Fibroblast of skin of abdomen (primary cell): Measurements from ENCODE around the gene CLDN6.

Experiments used
- DNase-seq: peaks from one replicate; pipeline ENCODE4 v3.0.0-alpha.2; 2013

Gene CLDN6

DNA sequence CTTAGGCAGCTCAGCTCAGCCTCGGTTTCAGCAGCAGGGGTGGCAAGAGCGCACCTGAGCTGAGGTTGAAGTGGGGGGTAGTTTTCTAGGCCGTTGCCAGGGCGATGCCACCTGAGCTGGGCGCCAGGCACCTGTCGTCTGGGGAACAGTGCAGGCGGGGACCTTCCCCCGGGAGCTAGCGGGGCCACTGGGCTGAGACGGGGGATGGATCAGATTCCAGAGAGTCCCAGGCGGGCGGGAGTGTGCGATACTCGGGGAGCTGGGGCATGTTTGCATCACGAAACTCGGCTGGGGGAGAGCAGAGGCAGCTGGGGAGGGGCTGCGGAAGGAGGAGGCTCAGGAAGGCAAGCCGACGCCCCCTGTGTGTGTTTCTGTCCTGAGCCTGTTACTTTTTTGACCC lies 5.7 kb downstream of the CLDN6 start:
- DNase-seq: no peak

DNA sequence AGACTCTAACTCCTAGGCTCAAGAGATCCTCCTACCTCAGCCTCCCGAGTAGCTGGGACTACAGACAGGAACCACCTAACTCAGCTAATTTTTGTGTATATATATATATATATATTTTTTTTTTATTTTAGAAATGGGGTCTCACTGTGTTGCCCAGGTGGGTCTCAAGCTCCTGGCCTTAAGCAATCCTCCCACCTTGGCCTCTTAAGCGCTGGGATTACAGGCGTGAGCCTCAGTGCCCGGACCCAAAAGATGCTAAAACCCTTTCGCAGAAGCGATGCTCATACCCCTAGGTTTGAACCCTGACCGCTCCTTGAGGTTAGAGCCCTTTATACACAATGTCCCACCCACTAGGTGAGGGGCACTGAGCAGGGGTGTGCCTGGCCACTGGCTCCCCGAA lies 7.5 kb downstream of the CLDN6 start:
- no peak for DNase-seq

DNA sequence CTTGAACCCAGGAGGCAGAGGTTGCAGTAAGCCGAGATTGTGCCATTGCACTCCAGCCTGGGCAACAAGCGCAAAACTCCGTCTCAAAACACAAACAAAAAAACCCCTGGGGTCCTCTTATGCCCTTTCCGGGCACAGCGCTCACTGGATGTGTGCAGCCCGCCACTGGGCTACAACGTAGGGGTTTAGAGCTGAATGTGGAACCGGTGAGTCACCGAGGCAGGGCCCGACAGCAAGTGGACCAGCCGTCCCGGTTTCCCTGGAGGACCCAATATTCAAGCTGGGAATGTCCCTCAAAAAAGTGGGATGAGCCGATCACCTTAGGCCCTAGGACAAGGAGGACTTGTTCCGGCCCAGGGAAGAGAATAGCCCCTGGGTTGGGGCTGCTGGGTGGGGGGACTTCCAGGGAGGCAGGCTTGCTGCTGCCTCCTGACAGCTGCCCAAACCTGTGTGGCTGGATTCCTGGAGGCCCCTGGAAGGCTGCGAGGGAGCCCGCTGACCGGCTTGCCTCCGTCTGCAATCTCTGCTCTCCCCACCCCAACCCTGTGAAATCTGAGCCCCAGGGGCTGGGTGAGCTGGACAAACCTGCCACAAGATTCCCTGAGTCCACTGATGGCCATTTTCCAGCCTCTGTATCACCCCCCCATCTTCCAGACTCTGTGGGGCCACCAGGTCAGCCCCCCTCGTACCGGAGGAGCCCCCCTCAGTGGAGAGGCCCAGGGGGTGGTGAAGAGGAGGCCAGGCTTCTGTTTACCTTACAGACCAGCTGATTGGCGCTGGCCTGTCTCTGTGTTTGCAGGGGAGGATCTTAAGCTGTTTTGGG lies 8.2 kb downstream of the CLDN6 start:
- no peak for DNase-seq

DNA sequence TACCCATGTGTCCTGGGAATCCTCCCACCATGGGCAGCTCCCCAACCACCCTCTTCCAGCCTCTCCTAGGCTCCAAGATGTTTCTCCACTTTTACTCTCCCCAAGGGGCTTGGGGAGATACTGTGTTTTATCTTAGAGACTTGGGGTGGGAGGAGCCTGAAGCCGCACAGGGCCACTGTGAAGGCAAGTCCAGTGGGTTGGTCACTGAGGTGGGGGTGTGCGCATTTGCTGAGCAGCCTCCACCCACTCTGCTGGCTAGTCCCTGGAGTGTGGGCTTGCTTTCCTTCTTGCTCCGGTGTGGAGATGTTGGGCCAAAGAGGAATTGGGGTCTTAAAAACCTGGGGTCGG lies 9.3 kb downstream of the CLDN6 start:
- no peak for DNase-seq

DNA sequence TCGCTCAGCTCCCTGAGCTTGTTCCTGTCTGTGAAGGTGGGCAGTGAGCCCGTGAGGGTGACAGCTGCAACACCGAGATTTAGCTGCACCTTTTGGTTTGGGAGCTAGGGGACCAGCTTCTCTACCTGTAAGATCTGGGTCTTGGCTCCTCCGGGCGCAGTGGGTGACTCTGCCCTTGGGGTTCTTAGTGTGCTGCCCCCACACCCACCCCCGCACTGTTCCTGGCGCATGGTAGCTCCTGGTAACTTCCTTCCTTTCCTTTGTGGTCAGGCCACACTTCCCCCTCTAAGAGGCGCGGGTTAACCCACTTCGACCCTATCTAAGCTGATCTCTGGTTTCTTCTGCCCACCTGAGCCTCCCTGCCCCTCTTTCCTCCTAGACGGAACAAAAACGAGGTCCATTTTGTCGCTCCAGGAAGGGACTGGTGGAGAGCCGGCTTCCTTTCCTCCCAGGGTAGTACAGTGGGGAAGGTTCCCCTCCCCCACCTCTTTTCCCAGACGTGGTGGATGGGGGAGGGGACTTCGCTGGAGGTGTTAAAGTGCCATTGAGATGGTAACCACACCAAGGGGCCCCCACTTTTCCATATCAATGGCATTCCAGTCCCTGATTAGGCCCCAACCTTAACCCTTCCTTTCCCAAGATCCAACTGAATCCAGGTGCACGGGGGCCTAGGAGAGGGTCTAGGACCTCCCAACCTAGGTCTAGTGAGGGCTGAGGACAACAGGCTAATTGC lies 9.9 kb downstream of the CLDN6 start:
- no peak for DNase-seq

DNA sequence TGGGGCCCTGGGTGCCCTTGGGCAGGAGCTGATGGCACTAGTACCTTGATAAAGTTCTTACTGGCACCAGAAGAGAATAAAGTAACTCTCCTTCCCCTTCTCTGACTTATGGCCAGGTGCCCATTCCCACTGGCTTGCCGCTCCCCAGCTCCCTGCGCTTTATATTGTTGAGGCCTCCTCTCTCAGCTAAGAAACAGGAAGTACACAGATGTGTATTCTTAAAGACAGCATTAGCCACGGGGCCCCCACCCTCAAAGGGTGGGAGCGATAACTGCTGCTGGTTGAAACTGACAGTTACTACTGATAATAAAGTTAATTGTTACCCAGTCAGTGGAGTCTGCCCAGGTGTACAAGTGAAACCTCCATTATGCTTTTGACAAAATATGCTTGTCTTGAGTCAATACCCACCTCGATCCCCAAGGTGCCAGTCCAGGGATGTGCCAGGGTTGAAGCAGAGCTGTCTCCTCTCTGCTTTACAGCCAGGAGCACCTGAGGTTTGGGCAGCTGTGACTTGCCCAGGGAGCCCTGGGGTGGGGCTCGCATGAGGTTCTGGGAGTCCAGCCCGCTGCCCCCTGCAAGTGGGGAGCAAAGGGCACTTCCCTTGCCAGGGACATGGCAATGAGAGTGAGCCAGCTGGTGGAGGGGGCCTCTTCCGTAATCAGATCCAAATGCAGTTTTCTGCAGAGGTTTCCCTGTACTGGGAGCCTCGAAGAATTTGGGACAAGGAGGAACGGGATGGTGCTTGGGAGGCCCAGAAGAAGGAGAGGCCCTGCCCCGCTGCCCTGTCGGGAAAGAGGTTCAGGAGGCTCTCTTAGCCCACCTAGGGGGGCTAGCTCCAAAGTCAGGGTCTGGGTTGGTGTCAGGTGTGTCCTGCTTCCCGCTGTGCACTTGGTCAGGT lies 10.7 kb downstream of the CLDN6 start:
- no peak for DNase-seq

DNA sequence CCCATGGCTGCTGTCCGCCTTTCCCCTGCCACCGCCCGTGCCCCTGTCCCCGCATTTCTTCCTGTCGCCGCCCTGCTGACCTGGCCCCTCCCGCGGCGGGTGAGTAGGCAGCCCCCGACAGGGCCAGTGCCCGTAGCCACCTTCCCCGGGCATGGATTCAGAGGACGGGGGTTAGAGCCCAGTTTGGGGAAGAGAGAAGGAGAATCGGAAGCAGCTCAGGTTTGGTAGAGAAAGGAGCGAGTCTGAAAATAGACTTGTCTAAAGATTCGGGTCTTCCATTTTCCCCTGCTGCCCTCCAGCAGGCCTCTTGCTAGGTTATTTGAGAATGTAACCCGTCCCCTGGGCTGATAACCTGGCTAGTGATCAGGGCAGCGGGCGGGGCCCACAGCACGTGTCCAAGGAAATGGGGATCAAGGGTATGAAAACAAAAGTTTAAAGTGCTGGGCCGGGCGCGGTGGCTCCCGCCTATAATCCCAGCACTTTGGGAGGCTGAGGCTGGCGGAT lies 13.2 kb downstream of the CLDN6 start:
- no peak for DNase-seq

DNA sequence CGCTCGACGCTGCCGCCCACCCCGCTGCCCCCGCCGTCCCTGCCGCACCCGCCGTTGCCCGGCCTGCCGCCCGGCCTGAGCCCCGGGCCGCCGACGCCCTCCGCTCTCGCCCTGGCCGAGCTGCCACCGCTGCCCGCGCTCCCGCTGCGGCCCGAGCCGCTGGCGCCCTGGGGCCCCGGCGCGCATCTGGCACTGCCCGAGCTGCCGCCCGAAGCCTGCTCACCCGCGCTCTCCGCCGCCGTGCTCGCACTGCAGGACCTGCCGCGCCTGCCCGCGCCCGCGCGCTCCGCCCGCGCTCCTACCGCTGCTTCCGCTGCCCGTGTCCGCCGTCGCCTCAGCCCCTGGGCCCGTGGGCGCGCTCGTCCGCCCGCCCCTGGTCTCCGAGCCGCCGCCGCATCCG lies 13.7 kb downstream of the CLDN6 start:
- no peak for DNase-seq

DNA sequence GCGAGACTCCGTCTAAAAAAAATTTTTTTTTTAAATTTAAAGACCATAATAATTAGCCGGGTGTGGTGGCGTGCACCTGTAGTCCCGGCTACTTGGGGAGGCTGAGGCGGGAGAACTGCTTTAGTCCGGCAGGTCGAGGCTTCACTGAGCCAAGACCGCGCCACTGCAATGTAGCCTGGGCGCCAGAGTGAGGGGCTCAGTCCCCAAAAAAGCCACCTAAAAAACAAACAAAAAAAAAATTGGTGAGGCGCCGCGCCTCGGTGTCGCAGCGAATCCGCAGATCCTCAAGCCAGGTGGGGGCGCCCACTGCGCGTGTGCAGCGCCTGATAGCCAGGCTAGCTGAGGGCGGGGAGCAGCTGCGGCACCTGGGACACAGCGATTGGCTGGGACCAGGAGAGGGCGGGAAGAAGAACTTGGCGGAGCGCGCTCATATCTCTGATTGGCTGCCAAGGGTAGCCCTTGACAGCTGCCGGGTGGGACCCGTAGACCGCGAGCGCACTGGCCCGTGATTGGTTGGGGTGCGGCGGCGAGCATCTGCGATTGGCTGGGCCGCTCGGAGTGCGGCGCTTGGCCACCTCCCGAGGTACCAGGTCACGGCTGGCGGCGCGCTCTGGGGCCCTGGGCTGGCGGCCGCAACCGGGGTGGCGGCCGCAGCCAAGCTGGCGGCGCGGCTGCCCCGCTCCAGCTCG lies 14.3 kb downstream of the CLDN6 start:
- DNase-seq: peak; percentile 98

DNA sequence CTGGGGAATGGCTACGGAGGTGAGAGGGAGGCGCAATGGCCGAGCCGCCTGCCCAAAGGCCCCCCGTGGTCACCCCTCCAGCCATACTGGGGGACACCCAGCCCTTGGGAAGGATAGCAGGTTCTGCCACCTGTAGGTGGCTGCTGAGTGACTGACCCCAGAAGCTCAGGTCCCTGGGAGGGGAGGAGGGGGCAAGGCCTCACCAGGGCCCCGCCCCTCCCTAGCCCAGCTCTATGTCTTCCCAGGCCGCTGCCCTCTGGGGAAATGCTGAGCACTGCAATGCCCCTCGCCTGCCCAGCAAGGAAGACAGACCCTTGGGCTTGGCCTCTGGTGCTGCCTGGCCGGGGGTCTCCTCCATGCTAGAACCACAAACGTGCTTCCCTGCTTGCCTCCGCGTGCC lies 16.7 kb downstream of the CLDN6 start:
- DNase-seq: no peak

DNA sequence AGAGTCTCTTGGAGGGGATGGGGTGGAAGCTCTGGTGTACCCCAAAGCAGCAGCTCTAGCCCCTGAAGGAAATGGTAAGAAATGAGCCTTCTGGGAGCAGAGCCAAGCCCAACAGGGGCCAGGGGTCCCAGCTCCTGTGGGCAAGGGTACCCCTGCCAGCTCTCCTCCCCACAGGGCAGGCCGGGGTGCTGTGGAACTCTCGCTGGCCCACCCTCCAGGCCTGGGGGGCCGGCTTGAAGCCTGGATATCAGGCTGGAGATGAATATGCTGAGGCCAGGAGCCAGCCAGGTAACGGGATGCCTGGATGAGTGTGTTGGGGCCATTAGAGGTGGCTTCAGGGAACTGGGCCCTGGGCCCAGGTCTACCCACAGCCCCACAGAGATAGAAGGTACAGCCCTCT lies 17.4 kb downstream of the CLDN6 start:
- DNase-seq: no peak

DNA sequence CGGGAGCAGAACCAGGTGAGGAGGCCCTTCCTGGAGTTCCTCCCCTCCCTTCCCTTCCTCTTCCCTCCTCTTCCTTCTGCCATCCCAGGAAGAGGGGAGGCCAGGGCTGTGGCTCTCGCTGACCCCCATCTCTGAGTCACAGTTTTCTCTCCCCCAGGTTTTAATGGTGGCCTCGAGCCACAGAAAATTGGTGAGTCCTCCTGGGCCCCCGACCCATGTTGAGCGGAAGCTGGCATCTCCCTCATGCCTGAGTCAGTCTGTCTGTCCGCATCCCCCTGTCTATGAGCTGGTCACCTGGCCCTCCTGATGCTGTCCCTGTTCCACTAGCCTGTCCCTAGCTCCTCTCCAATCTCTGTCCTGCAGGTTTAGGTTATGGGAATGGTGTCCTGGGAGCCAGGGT lies 18.1 kb downstream of the CLDN6 start:
- no peak for DNase-seq

DNA sequence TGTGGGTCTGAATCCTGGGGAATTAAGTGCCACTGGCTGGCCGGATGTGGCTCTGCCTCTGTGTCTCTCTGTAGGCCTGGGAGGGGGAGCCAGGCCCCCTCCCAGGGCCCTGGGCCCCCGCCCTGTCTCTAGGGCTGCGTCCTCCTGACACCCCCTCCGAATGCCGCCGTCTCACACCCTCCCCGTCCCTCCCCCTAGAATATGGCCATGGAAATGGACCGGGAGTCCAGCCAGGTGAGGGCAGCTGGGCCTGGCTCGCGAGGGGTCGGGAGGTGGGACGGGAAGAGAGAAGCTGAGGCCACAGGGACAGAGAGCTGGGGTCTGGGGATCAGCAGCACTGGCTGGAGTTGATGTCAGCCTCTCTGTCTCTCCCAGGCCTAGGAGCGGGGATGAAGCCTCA lies 21.7 kb downstream of the CLDN6 start:
- no peak for DNase-seq

DNA sequence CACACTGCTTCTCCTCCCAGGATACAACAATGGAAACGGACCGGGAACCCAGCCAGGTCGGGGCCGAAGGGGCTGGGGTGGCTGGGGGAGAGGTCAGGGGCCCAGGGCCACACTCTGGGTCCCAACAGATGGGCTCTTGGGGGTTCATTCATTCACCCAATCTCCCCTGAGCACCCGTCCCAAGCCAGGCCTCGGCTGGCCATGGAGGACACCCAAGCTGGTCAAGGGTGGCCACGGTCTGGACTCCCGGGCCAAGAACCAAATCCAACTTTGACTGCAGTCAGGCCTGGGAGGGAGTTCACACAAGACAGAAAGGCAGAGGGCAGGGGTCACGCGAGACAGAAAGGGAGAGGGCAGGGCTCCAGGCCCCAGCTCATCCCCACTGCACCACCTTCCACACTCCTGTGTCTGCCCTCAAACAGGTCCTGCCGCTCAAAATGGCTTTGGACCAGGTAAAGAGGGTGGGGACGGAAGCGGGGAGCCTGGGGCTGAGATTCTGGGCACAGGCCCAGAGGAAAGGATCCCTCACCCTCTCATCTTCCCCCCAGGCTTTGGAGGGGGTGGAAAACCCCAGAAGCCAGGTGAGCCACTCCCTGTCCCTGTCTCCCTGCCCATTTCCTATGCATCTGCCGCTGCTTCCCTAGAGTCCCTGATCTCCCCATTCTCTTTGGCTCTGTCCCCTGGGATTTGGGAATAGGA lies 25.5 kb downstream of the CLDN6 start:
- no peak for DNase-seq

DNA sequence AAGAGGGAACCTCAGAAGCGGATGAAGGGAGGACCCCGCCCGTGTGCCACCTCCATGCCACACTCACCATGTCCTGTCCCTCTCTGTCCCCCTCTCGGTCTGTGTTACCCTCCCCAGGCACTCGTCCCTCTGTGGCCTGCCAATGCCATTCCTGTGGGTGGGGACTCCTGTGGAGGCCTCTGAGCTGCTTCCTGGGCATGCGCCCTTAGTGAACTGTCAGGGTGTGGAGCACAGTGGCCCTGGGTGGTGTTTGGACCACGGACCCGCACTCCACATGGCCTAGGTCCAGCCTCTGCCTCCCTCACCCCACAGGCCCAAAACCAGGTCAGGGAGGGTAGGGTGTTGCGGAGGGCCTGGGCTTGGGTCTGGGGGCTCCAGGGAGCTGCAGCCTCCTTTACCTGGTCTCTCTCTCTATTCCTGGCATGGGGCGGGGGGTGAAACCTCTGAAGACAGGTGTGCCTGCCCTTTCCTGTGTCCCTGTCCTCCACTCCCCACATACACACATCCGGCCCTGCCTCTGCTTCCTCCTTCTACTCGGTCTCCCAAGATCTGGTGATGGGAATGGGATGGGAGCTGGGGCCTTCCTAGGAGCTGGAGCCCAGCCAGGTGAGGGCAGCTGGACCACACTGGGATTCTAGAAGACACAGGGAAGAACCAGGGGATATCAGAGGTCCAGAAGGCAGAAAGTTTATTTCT lies 26.3 kb downstream of the CLDN6 start:
- DNase-seq: no peak

DNA sequence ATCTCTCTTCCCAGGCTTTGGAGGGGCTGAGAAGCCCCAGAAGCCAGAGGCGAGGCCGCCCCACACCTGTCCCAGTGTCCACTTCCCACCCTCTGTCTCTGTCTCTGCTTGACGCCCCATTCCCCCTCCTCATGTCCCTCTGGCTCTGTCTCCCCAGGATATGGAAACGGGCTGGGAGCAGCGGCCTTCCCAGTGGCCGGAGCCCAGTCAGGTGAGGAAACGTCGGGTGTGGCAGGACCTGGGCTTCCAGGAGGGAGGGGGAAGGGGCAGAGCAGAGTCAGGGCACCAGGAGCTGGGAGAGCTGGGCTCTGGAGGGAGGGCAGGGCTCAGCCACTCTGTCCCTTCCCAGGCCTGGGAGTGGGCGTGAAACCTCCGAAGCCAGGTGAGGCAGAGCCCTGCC lies 27.1 kb downstream of the CLDN6 start:
- DNase-seq: no peak

DNA sequence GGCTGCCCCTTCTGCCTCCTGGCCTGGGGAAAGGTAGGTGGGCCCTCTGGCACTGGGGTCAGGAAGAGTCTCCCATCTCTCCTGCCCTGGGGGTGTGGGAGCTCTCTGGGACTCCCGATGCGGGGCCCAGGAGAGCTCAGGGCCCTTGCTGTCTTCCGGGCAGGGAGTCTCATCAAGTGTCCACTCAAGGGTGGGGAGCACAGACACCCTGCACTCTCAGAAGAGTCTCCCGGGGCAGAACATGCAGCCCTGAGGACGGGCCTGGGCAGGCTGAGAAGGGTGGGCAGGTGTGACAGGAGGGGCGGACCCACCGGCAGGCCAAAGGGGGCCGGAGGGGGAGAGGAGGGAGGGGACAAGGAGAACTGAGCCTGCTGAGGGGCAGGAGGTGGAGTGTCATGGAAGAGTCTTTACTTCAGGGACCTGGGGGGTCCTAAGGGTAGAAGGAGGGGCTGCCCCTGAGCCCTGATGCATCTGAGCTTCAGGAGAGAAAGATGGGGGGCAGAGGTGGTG lies 29.3 kb downstream of the CLDN6 start:
- no peak for DNase-seq

DNA sequence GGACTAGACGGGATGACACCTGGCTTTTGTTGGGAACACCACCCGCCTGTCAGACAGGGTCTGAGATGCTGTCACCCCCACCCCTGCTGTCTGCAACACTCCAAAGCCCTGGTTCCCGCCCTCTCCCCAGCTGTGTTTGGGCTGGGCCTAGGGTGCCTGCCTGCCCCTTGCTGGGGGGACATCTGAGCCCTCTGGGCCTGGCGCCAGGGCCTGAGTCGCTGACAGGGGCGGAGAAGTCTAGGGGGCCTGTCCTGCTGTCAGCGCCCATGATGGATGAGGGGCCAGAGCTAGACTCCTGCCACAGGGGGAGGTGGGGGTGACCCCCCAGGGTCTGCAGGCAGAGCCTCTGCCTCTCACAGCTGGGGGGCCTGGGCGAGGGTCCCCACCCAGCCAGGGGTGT lies 30.1 kb downstream of the CLDN6 start:
- peak; percentile 52 for DNase-seq

DNA sequence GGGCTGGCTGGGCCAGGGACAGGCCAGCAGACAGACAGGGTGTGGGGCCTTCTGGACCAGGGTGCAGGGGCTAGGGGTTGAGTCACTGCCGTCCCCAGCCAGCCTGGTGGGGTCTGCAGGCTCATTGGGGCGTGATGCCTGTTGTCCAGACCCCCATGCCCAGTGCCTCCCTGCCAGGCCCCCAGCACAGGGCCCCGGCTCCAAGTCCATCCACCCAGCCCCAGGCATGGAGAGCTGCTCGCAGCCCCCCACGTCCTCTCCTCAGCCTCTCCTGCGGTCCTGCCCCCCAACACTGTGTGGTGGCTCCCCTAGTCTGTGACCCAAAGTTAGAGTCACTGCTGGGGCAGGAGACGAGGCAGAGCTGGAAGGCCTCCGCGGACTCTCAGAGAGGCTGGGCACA lies 30.7 kb downstream of the CLDN6 start:
- no peak for DNase-seq

DNA sequence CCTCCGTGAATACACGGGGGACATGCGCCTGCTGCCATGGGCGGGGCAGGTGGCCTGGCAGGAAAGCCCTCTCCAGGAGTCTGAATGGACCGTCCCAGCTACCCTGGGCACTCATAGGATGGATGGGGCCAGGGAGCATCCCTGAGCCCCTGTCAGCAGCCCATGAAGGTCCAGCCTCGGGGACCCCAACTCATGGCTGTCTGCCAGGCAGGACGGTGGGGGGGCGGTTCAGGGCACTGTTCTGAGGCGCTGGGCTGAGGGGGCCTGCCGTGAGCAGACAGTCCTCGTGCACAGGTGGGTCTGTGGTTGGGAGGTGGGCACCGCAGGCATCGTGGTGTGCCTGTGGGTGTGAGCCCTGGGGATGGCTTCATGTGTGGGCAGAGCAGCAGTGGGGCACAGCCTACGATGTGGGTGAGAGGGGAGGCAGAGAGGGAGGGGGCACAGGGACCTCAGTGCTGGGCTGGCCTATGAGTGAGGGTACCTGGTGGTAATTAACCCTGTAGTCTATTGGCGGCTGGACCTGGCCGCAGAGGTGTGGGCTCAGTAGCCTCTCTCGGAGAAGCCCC lies 31.3 kb downstream of the CLDN6 start:
- DNase-seq: no peak

DNA sequence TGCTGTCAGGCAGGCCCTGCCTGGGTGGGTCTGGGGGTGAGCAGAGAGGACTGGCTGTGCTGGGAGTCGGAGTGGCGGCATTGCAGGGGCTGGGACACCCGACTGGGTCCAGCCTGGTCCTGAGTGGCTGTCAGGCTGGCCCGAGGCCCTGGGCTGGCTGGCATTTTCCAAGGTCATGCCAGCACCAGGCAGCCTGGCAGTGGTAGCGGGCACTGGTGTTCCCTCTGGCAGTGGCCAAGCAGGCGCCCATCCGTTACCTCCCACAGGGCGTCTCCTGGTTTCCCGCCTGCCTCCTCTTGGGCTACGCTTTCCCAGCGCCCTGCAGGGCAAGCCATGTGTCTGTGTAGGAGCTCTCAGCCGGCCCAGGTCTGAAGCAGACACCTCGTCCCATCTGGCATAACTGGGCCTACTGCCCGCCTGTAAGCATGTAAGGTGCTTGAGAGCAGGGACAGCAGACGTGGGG lies 32.1 kb downstream of the CLDN6 start:
- no peak for DNase-seq
